C4-2B (cell line): ENCODE measurements around the gene SOCS6.

Source experiments
- CTCF ChIP-seq: fragments of 450-650 bp; conservative IDR thresholded peaks from 2 replicates; pipeline ENCODE4 v1.5.1; 2017; ENCODE audit warnings: mild to moderate bottlenecking
- ZFX ChIP-seq: fragments of 450-650 bp; IDR thresholded peaks from 2 replicates; pipeline ENCODE4 v1.6.1; 2017

- TF ChIP-seq CTCF = no peak
- TF ChIP-seq ZFX = no peak
Measured at GRCh38 chr18:70310560-70311320, 21.9 kb downstream of the SOCS6 start.
